AG10803 (cell line): ENCODE measurements around the gene NHSL2.

Experiments used
- DNase-seq: peaks from one replicate; pipeline ENCODE4 v3.0.0; 2010; ENCODE audit warnings: low read depth
- H3K4me3 ChIP-seq: 2 replicates; pipeline ENCODE4 v1.5.1; 2011; ENCODE audit warnings: mild to moderate bottlenecking, low read length, control low read depth
- CTCF ChIP-seq: conservative IDR thresholded peaks from 2 replicates; pipeline ENCODE4 v1.5.1; 2011; ENCODE audit warnings: mild to moderate bottlenecking, low read length, control low read depth, inconsistent platforms

The NHSL2 gene

GRCh38 chrX:72045552-72046277 is 135.1 kb downstream of the NHSL2 start:
- DNase-seq: no peak
- TF ChIP-seq CTCF: no peak
- H3K4me3 ChIP-seq: no peak overlapping the region

GRCh38 chrX:72046447-72046846 is 135.8 kb downstream of the NHSL2 start:
- no peak for TF ChIP-seq CTCF
- DNase-seq: no peak

DNA sequence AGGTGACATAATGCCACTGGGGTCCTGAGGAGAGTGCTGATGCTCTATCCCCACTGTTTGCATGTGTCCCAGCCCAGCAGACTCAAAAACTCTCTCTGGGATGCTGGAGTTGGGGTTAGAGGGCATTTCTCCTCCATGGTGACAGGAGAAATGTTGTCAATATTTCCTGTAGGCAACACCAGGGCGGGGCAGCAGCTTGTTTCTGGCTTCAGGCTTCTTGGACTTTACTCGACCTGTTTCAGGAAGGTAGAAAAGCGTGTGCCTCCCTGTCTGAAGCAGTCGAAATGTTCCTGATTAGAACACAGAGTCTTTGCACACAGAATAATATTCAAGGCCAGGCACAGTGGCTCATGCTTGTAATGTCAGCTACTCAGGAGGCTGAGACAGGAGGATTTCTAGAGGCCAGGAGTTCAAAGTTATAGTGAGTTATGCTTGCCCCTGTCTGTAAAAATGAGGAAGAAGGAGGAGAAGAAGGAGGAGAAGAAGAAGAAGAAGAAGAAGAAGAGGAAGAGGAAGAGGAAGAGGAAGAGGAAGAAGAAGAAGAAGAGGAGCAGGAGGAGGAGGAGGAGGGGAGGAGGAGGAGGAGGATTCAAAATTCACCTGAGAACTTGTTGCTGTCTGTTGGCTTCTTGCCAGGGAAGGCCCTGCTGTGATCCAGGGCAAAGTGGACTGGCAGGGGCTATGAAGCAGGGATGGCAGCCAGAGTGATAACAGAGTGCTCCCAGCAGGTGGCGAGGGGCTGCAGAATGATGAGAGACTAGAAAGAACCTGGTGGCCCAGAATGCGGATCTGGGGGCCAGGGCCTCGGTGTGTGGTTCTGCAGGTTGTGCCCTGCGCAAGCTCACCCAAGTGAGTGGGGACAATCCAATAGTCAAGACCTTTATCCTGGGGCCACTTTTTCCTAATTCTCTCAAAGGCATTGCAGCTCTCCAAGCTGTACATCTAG is 138.1 kb downstream of the NHSL2 start:
- no peak for DNase-seq
- no peak overlapping the region for H3K4me3 ChIP-seq
- TF ChIP-seq CTCF: no peak

More at GRCh38 chrX:72046447-72046846, 135.8 kb downstream of the NHSL2 start:
- no peak overlapping the region for H3K4me3 ChIP-seq

GRCh38 chrX:72050011-72050410 is 139.4 kb downstream of the NHSL2 start:
- H3K4me3 ChIP-seq: no peak overlapping the region
- TF ChIP-seq CTCF: no peak
- DNase-seq: peak; percentile 60

DNA sequence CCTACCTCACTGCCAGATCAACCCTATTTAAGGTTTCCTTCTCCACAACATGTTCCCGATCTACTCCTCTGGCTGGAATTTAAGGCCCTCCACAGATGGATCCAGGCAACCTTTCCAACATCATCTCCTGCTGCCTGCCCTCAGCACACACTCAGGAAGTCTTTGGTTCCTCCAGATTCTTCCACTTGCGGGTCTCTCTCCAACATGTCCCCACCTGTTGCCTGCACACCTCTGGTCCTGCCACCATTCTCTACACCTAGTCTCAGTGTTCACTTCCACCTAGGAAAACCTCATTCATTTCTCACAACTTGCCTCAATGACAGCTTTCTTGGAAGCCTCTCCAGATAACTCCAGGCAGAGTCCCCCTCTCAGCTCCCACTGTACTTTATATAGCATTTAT is 140.9 kb downstream of the NHSL2 start:
- no peak for TF ChIP-seq CTCF
- no peak overlapping the region for H3K4me3 ChIP-seq
- no peak for DNase-seq

- TF ChIP-seq CTCF: no peak
- DNase-seq: peak; percentile 16
- H3K4me3 ChIP-seq: no peak overlapping the region
Measured at GRCh38 chrX:72052415-72053090, 141.9 kb downstream of the NHSL2 start.
